SHP77 (cell line): ENCODE measurements around the gene FOXC1.

Experiments
- DNase-seq, 2 experiments: peaks; one replicate each; lab custom pipeline; 2025; lab: John Stamatoyannopoulos, UW

Gene FOXC1

GRCh38 chr6:1609648-1610496, at the start of gene FOXC1:
Gene FOXC1 (plus strand): TSS chr6:1609915. CDS start chr6:1610446, 531 bp downstream.
- peak; percentile 78 to 79 for DNase-seq

GRCh38 chr6:1560281-1561058, 49.2 kb upstream of the FOXC1 start:
- no peak for DNase-seq

GRCh38 chr6:1561355-1561754, 48.4 kb upstream of the FOXC1 start:
- DNase-seq, result no peak

- DNase-seq, result no peak
These were observed 47.4 kb upstream of the FOXC1 start for GRCh38 chr6:1562171-1562955.

GRCh38 chr6:1569377-1569776, 40.3 kb upstream of the FOXC1 start:
- no peak for DNase-seq

GRCh38 chr6:1570848-1571247, 38.9 kb upstream of the FOXC1 start:
- no peak for DNase-seq

- no peak for DNase-seq
These were observed 36.8 kb upstream of the FOXC1 start for GRCh38 chr6:1572892-1573291.

- no peak for DNase-seq
These were observed 35.5 kb upstream of the FOXC1 start for GRCh38 chr6:1574083-1574761.

GRCh38 chr6:1574890-1575209, 34.9 kb upstream of the FOXC1 start:
- no peak for DNase-seq

- DNase-seq, result no peak
These were observed 34.3 kb upstream of the FOXC1 start for GRCh38 chr6:1575210-1576041.

- DNase-seq, result no peak
These were observed 33.5 kb upstream of the FOXC1 start for GRCh38 chr6:1576166-1576565.

- no peak for DNase-seq
These were observed 33.0 kb upstream of the FOXC1 start for GRCh38 chr6:1576711-1577110.

- no peak for DNase-seq
These were observed 32.5 kb upstream of the FOXC1 start for GRCh38 chr6:1577146-1577680.

GRCh38 chr6:1577896-1578745, 31.6 kb upstream of the FOXC1 start:
- no peak for DNase-seq

- DNase-seq, result no peak
These were observed 30.6 kb upstream of the FOXC1 start for GRCh38 chr6:1579096-1579495.

GRCh38 chr6:1580109-1580508, 29.6 kb upstream of the FOXC1 start:
- no peak for DNase-seq

GRCh38 chr6:1580585-1580984, 29.1 kb upstream of the FOXC1 start:
- no peak for DNase-seq

- DNase-seq, result no peak
These were observed 28.4 kb upstream of the FOXC1 start for GRCh38 chr6:1581120-1581991.

- no peak for DNase-seq
These were observed 25.6 kb upstream of the FOXC1 start for GRCh38 chr6:1584146-1584545.
